ENCODE results near the gene PTPRA.
"Not testable (repeated sequence)": the region's sequence is repeated elsewhere in the genome, so short reads cannot be mapped to it uniquely, and the experiment has no call there.

The PTPRA gene

DNA sequence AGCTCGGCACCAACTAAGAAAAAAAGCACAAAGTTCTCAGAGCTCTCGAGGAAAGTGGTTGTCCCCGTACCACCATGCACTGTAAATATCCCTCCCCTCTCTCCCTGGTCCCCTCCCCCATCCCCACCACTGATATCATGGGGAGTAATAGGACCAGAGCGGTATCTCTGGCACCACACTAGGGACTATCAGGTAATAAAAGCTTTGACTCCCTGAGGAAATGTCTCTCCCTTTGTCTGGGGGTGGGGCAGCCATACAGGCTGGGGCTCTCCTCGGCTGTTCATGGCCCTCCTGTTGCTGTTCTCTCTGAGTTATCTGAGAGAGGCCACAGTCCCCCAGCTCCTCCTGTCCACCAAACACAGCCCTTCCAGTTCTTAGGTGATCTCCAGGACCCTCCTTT is 165.2 kb downstream of the PTPRA start:
- DNase-seq, result no peak

DNA sequence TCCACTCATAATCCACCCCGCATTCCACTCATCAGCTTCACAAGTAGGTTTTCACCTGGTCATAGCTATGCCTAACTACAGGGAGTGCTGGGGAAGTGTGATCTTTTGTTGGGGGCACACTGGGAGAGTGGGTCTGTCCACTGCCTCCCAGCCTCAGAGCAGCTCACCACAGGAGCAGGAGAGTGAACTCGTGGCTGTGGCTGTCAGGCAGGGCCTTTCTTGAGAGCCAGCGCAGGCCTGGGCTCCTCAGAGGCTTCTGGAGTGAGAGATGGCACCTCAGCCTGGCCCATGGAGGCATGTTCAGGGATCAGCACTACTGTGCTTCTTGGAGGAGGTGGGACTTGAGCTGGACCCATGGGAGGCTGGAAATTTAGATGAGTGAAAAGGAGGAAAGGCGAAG is 166.1 kb downstream of the PTPRA start:
- DNase-seq, result no peak

DNA sequence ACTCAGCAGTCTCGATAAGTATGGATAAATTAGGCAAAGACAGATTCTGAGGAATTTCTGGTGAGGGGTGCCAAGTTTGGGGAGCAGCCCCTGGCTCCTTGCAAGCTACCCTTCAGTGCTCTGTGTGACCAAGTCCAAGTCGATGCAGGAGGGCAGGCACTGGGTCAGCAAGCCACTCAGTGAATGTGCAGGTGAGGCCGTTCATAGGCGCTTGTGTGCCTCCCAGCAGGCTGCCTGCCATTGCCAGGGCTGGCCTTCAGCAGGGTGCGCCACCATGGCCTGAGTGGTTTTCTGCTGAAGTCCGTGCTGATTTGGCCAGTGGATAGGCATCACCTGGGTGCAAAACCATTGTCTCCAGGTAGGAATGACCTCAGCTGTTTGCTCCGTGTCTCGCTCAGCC is 166.8 kb downstream of the PTPRA start:
- DNase-seq, result no peak

DNA sequence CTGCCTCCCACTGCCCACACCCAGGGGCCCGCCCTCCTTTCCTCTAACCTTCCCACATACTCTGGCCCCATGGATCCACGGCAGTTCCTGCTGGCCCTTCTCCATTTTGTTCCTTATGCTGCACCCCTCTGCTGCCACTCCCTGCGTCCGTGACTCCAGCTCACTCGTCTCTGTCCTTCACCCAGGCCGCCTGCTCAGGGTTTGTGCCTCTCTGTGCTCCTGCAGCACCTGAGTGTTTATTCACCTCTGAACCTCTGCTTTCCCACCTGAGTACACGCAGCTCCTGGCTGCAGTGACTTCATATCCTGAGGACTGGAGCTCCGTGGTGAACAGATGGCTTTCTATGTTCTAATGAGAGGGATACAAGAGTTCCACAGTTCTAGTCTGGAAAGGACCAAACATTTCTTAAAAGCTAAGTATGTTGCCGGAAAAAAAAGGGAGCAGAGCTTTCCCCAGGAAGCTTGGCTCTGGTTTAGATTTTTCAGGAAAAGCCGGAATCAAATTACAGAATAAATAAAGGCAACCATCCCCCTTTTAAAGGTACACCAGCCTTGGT is 168.7 kb downstream of the PTPRA start:
- peak in 1 of 58 donors; percentile 26 for DNase-seq

DNA sequence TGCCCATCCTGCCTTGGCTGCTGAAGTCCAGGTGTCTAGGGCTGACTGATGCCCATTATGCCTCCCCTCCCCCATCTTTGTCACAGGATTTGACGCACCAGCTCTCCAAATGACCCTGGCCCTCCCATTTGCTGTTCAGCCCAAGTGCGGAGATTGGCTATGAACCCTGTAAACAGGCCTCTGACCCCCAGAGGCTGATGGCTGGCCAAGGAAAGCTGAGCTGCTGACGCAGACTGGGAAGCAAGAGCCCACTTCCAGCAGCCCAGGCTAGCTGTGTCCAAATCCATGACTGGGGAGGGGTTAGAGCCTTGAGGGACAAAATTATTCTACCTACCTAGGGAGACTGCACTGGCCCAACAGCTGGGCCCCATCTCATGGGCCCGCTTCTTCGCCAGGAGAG is 169.3 kb downstream of the PTPRA start:
- DNase-seq, result peak in 4 of 58 donors; percentile 15 to 23 (median 18)

DNA sequence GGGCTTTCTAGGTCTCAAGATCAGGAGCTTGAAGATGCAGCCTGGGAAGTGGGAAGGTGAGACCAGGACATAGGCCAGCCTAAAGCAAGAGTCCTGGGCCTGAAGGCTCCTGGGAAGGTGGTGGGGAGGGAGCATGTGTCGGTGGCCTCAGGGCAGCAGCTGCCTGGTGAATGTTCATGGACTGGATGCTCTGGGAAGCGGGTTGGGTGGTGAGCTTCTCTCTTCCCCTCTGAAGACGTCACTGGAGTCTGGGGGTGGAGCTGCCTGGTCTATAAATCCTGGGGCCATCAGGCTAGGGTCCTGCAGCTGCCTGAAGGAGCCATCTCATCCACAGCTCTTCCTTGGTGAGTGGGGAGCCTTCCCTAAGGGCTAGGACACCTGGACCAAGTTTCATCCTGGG is 170.0 kb downstream of the PTPRA start, which contains the start of gene GNRH2:
TSS of gene GNRH2 (plus strand) at position 301 of the 400 bp plus-strand sequence. CDS start 793 bp downstream, outside the sequence.
- DNase-seq, result no peak

DNA sequence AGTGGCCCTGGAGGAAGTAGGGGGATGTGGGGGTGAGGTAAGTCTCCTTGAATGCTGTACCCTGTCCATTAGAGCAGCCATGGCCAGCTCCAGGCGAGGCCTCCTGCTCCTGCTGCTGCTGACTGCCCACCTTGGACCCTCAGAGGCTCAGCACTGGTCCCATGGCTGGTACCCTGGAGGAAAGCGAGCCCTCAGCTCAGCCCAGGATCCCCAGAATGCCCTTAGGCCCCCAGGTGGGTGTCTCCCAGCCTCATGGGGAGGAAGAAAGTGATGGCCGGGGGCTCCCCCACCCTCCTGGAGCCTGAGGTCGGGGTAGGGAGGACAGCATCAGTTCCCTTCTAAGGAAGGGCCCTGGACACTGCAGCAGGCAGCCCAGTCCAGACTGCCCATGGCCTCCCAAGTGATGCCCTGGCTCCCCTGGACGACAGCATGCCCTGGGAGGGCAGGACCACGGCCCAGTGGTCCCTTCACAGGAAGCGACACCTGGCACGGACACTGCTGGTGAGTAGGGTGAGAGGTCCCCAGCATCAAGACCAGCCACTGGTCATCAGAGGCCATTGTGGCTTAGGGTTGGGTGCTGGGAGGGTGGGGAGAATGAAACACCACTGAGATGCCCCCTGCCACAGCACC is 171.2 kb downstream of the PTPRA start:
- no peak for DNase-seq

DNA sequence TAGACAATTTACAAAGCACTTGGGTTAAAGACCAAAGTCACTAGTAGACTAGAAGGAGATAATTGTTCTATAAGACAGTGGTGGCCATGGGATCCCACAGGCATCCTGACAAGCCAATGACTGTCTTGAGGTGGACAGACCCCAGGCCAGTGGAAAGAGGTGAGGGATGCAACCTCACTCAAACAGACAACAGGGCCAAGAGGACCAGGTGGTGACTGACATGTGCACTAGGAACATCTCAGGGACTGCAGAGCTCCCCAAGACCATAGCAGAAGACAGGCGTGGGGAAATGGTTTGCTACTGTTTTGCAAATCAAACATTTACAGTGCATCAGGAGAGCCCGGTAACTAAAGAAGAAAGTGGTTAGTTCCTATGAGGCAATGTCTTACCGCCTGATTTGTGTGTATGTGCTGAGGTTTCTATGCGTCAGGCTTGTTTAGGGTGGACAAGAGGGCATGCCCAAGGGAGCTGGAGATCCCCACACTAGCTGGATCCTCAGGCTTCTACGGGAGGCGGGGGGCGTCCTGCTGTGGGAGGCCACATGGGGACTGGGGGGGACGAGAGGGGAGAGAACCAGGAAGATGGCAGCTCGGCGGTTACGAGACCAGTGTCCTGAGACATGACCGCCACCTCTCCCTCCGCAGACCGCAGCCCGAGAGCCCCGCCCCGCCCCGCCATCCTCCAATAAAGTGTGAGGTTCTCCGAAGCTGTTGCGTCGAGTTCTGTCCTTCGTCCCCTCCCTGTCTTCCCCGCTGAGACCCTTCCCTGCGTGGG is 171.9 kb downstream of the PTPRA start:
- peak in 39 of 58 donors; percentile 60 to 94 (median 85) for DNase-seq

DNA sequence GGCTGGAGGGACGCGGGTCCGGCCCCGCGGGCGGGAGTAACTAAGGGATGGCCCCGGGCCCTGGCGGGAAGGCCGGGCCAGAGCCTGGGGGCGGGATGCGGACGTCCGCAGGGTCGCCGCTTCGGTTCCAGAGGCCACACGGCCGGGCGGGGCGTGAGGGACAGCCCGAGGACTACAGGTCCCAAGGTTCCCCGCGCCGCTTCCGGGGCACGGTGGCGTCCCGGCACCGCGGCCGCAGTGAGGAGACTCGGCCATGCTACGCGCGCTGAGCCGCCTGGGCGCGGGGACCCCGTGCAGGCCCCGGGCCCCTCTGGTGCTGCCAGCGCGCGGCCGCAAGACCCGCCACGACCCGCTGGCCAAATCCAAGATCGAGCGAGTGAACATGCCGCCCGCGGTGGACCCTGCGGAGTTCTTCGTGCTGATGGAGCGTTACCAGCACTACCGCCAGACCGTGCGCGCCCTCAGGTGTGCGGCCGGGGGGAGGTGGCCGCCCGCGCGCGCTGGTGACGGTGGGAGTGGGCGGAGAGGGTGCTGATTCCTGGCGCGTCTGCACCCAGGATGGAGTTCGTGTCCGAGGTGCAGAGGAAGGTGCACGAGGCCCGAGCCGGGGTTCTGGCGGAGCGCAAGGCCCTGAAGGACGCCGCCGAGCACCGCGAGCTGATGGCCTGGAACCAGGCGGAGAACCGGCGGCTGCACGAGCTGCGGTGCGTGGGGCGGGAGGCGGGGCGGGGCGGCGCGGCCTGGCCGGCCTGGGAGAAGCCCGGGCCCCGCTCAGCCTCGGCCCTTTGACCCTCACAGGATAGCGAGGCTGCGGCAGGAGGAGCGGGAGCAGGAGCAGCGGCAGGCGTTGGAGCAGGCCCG is 172.8 kb downstream of the PTPRA start, which contains the start of gene MRPS26:
TSS of gene MRPS26 (plus strand) at position 237 of the 861 bp plus-strand sequence. CDS start at position 254, 17 bp downstream.
- DNase-seq, result peak; percentile 35 to 94 (median 84)

DNA sequence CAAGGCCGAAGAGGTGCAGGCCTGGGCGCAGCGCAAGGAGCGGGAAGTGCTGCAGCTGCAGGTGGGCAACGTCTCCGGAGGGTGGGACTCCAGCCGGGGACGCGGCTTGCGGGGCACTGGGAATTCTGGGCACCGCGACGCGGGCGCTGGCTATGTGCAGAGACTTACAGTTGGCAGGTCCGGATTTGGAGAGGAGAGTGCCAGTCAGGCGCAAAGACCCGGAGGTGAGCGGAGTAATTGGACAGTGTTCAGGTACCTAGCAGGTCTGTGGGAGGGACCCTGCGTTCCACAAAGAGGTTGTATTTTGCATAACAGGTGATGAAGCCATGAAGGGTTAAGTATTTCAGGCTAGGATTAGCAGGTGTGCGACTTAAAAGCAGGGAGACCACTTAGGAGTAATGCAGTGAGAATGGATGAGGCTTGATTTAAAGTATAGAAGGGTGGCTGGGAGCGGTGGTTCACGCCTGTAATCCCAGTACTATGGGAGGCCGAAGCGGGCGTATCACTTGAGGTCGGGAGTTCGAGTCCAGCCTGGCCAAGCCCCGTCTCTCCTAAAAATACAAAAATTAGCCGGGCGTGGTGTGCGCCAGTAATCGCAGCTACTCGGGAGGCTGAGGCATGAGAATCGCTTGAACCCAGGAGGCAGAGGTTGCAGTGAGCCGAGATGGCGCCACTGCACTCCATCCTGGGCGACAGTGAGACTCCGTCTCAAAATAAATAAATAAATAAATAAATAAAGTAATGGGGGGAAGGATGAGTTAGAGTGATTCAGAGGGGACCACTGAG is 173.6 kb downstream of the PTPRA start:
- peak in 8 of 58 donors; percentile 24 to 48 (median 36) for DNase-seq

DNA sequence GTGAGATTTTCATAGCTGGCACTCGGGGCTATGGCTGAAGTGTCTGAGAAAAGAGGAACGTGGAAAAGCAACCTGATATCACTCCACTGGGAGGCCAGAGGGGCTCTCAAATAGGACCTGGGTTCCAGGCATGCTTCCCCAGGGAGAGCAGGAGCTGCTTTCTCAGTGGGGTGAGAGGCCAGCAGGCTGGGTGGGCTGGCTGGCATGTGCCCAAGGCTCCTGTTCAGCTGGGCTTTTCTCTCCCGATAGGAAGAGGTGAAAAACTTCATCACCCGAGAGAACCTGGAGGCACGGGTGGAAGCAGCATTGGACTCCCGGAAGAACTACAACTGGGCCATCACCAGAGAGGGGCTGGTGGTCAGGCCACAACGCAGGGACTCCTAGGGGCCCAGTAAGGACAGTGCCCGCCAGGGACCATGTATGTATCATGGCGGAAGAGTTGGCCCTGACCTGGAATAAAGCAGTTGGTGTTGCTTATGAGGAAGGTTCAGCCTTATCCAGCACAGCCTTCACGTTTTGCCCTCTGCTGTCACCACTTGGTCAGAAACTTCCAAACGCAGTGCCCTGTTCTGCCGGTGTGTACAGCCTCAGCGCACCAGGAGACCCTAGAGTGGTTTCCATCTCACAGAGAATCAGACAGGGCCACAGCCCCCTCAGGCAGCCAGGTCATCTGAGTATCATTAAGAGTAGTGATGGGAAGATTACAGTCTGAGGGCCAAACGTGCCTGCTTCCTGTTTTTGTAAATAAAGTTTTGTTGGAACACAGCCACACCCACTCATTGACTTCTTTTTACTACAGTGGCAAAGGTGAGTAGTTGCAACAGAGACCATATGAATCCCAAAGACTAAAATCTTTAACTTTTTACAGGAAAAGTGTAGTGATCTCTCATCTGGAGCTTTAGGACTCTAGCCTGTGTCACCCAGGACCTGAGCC is 174.5 kb downstream of the PTPRA start:
- DNase-seq, result no peak

DNA sequence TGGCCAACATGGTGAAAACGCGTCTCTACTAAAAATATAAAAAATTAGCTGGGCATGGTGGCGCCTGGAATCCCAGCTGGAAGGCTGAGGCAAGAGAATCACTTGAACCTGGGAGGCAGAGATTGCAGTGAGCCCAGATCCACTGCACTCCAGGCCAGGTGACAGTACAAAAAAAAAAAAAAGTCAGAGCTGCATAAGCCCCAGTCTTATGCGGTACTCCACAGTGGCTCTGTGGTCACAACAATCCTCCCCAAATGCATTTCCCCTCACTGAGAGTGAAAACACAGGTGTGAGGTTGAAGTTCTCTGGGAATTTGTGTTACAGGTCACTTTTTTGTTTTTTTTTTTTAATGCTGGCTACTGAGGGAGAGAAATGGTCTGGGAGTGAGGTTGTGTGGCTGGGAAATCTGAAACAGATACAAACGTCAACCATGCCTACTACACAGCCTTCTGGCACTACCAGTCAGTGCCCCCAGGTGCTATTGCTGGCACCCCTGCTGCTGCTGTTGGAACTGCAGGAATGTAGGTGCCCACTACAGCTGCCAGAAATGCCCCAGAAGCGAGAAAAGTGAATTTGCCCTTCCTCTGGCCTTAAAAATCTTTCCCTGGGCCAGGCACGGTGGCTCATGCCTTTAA is 178.2 kb downstream of the PTPRA start:
- DNase-seq, result no peak

DNA sequence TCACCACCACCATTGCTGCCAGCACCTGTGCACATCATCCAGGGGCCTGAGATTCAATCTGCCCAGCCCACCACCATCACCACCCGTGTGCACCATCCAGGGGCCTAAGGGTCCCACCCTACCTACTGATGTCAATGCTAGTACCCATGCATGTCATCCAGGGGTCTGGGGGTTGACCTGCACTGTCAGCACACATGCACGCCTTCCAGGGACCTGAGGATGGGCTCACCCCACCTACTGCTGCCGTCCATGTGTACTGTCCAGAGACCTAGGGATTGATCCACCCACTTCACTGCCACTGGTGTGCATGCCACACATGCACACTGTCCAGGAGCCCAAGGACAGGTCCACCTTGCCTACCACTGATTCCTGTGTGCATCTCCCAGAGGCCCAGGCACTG is 186.2 kb downstream of the PTPRA start:
- no peak for DNase-seq

DNA sequence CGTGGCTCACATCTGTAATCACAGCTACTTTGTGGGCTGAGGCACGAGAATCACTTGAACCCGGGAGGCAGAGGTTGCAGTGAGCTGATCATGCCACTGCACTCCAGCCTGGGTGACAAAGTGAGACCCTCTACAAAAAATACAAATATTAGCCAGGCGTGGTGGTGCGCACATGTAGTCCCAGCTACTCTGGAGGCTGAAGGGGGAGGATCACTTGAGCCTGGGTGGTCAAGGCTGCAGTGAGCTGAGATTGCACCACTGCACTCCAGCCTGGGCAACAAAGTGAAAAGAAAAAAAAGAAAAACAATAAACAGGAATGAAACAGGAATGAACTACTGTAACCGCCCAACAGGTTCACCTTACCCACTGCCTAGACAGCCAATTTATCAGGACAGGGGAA is 190.8 kb downstream of the PTPRA start:
- DNase-seq, result not testable (repeated sequence)

DNA sequence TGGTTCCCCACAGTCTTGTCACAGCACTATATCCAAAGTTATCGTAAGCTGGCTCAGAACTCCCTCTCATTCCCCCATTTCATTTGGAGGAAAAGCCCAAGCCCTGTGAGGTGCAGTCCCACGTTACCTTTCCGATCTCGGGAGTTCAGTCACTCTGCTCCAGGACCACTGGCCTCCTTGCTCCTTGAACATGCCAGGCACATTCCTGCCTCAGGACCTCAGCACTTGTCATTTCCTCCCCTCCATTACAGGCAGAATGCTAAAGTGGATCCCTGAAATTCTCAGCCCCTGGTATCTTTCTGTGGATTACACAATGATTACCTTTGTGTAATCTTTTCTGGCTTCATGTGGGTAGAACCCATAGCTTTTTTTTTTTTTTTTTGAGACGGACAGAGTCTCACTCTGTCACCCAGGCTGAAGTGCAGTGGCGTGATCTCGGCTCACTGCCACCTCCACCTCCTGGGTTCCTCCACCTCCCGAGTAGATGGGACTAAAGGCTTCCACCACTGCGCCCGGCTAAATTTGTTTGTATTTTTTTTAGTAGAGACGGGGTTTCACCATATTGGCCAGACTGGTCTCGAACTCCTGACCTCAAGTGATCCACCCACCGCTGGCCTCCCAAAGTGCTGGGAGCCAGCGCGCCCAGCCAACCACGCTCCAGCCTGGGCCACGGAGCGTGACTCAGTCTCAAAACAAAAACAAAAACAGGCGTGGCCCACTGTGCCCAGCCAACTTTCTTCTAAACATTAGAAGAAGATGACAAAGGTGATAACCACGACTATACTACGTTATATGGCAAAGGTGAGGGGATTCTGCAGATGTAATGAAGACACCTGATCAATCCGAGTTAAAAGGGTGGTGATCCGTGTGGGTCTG is 194.1 kb downstream of the PTPRA start:
- peak in 3 of 58 donors; percentile 12 to 54 (median 52) for DNase-seq

DNA sequence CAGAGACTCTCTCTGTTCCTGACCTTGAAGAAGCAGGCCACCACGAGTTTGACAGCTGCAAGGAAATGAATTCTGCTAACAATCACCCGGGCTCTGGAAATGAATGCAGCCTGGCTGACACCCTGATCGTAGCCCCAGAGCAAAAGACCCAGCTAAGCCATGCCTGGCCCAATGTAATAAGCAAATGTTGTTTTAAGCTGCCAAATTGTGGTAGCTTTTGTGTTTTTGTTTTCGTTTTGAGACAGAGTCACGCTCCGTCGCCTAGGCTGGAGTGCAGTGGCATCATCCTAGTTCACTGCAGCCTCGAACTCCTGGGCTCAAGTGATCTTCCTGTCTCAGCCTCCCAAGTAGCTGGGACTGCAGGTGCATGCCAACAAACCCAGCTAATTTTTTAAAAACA is 194.8 kb downstream of the PTPRA start:
- peak in 2 of 58 donors; percentile 22 to 24 for DNase-seq

DNA sequence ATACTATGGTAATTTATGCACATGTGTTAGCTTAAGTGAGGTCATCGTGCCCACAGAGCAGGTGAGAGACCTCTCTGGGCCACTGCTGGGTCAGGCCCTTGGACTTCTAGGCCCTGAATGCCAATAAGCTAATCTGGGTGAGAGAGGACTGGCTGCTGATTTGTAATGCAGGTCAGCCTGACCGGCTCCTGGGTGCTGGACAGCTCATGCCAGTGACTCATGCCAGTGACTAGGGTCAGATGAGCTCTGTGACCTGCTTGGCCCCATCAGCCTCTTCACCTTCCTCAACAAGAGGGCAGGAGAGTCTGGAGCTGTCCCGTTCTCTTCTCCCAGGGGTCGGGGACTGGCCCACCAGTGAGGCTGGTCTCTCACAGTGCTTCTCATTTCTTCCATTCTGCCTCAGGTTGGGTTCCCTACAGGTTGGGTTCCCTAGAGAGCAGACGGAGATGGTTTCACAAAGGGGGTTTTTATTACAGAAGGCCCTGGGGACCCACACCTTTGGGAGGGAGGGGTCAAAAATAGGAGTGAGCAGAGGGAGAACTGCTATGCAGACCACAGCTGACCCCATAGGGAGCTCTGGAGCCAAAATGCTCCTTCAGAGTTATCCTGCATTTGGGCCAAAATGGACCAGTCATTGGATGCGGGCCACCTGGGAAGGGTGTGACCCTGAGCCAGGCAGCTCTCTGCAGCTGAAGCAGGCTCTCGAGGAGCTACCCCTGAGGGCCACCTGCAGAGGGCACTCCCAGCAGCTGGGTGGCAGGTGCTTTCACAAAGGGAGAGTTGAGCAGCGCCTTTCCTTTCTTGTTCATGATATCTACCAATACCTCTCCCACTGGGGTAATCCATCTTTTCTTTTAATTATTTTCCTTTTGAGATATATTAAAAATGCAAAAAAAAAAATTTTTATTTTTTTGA is 196.0 kb downstream of the PTPRA start:
- no peak for DNase-seq

Measured in anterior cingulate cortex (tissue), 58 donors.